HG02571 (cell line): Measurements from ENCODE around the gene ODF4.
"Not testable (repeated sequence)": the region's sequence is repeated elsewhere in the genome, so short reads cannot be mapped to it uniquely, and the experiment has no call there.

Source experiments
- ATAC-seq: cut with Tn5 transposase; IDR thresholded peaks from one replicate; pipeline ENCODE4 v1.9.1; 2021; ENCODE audit warnings: mild to moderate bottlenecking, moderate library complexity; ENCODE audit not compliant: unreplicated experiment

ODF4 gene

GRCh38 chr17:8392674-8393469, 53.2 kb downstream of the ODF4 start:
- ATAC-seq: no peak

- no peak for ATAC-seq
These were observed 54.0 kb downstream of the ODF4 start for GRCh38 chr17:8393470-8394231.

- ATAC-seq: not testable (repeated sequence)
These were observed 54.9 kb downstream of the ODF4 start for GRCh38 chr17:8394497-8394896.
